ENCODE measurements around the gene KIRREL3.

KIRREL3 gene

DNA sequence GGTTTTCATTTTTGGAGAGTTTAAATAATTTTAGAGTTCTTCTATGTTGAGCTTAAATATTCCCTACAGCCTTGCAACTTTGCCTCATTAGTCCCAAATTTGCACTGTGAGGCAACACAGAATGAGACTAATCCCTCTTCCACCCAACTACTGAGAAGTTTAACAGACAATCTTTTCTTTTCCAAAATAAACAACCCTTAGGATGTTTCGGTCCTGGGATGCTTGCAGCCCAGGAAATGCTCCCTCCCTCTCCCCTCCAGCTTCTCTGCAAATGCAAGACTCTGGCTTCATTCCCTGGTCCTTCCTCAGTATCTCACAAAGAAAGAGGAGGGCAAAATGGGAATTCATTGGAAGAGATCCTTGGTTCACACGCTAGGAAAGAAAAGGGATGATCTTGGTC lies 422.5 kb downstream of the KIRREL3 start:
- no peak overlapping the region for H3K4me2 ChIP-seq (ENCODE audit: low read length)
- H3K9ac ChIP-seq (ENCODE audit: low read length) = no peak overlapping the region
- H3K9me3 ChIP-seq (ENCODE audit: insufficient read depth, low read length) = no peaks in the 10 kb centered on the region
- no peak overlapping the region for H3K4me3 ChIP-seq (ENCODE audit: low read length)
- H2AFZ ChIP-seq (ENCODE audit: low read depth, low read length) = no peak overlapping the region
- TF ChIP-seq EZH2phosphoT487 (IDR thresholded peaks at IDR 0.05; ENCODE audit: low read depth) = no peak
- TF ChIP-seq, protein P1, sequence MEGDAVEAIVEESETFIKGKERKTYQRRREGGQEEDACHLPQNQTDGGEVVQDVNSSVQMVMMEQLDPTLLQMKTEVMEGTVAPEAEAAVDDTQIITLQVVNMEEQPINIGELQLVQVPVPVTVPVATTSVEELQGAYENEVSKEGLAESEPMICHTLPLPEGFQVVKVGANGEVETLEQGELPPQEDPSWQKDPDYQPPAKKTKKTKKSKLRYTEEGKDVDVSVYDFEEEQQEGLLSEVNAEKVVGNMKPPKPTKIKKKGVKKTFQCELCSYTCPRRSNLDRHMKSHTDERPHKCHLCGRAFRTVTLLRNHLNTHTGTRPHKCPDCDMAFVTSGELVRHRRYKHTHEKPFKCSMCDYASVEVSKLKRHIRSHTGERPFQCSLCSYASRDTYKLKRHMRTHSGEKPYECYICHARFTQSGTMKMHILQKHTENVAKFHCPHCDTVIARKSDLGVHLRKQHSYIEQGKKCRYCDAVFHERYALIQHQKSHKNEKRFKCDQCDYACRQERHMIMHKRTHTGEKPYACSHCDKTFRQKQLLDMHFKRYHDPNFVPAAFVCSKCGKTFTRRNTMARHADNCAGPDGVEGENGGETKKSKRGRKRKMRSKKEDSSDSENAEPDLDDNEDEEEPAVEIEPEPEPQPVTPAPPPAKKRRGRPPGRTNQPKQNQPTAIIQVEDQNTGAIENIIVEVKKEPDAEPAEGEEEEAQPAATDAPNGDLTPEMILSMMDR (IDR thresholded peaks at IDR 0.05; ENCODE audit: low read depth, low read length) = no peak
- no peak overlapping the region for H3K27ac ChIP-seq (ENCODE audit: low read length)
- H4K20me1 ChIP-seq (ENCODE audit: insufficient read depth, low read length) = no peaks in the 10 kb centered on the region
- no peaks in the 10 kb centered on the region for H3K4me1 ChIP-seq (ENCODE audit: low read length)
- no peaks in the 10 kb centered on the region for H3K36me3 ChIP-seq (replicated peaks; ENCODE audit: low read depth, low read length)
- H3K27me3 ChIP-seq (ENCODE audit: low read depth, low read length) = peaks cover 13% of the 10 kb centered on the region; the same call in 1 of the 2 replicates
- H3K79me2 ChIP-seq (ENCODE audit: low read length) = no peaks in the 10 kb centered on the region

DNA sequence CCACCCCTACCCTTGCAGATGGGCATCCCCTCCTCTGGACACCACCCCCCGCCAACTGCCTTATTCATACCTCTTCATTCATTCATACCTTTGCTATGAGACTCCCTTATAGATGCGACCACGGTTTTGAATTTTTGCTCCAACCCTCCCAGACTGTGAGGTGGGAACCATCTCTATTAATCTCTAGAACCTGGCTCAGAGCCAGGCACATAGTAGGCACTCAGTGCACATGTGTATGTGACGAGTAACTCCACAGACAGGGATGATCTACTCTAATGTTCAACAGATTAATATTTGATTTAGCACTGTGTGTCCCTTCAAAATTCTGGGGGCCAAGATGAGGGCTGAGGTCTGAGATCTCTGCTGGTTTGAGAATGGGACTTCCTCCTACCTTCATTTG lies 424.7 kb downstream of the KIRREL3 start:
- H3K27me3 ChIP-seq (ENCODE audit: low read depth, low read length) = peaks cover 24% of the 10 kb centered on the region; the same call in 1 of the 2 replicates
- no peaks in the 10 kb centered on the region for H4K20me1 ChIP-seq (ENCODE audit: insufficient read depth, low read length)
- no peaks in the 10 kb centered on the region for H3K9me3 ChIP-seq (ENCODE audit: insufficient read depth, low read length)
- TF ChIP-seq EZH2phosphoT487 (IDR thresholded peaks at IDR 0.05; ENCODE audit: low read depth) = no peak
- TF ChIP-seq, protein P1 (IDR thresholded peaks at IDR 0.05; ENCODE audit: low read depth, low read length) = no peak
- no peak overlapping the region for H3K27ac ChIP-seq (ENCODE audit: low read length)
- H3K36me3 ChIP-seq (replicated peaks; ENCODE audit: low read depth, low read length) = no peaks in the 10 kb centered on the region
- H3K79me2 ChIP-seq (ENCODE audit: low read length) = no peaks in the 10 kb centered on the region
- H3K4me1 ChIP-seq (ENCODE audit: low read length) = no peaks in the 10 kb centered on the region
- no peak overlapping the region for H3K4me3 ChIP-seq (ENCODE audit: low read length)
- H2AFZ ChIP-seq (ENCODE audit: low read depth, low read length) = no peak overlapping the region
- H3K9ac ChIP-seq (ENCODE audit: low read length) = no peak overlapping the region
- H3K4me2 ChIP-seq (ENCODE audit: low read length) = no peak overlapping the region

DNA sequence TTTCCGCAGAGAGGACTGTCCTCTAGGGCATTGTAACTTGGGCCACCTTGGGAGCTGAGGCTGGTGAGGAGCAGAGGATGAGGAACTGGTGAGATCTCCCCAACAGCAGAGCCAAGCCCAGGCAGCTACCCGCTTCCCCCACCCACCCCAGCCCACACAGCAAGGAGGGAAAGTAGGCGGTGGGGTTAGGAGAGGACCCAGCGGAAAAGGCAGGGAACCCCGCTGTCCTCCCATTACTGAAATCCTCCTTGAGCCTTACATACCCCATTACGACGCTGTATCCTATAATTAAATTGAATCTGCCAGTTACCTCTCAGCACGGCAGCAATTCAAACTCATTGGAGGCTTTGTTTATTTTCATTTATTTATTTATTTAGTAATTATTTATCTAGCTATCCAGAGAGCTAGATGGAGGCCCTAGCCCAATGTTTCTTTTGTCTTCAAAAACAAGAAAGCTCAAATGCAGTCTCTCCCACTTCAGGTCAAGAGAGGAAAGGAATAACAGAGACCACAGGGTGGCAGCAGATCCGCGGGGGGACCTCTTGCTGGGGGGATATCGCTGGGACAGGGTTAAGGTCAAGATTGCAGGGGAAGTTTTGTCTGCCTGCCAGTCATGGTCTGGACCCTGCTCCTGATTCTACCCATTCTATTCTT lies 427.1 kb downstream of the KIRREL3 start:
- no peak for TF ChIP-seq EZH2phosphoT487 (IDR thresholded peaks at IDR 0.05; ENCODE audit: low read depth)
- TF ChIP-seq, protein P1 (IDR thresholded peaks at IDR 0.05; ENCODE audit: low read depth, low read length) = peak; percentile 35
- peaks cover 38% of the 10 kb centered on the region for H3K27me3 ChIP-seq (ENCODE audit: low read depth, low read length)

DNA sequence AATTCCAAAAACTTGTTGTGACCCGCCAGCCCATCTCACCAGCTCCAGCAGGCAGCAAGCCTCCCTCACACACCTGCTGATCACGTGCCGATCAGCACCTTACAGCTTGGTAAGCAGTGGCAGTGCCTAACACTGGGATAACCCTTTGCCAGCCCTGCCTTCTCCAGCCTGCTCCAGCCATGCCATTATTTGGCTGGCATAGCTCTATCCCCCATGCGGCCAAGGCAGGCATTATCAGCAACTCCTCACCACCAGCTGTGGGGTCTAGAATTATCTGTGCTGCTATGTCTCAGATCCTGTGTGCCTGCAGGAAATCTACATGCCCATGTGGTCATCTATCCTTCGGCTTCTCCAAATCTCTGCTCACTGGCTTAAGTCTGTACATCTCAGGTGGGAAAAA lies 430.1 kb downstream of the KIRREL3 start:
- Histone ChIP-seq H3K4me3 (ENCODE audit: low read length) (no peak overlapping the region), H3K79me2 (ENCODE audit: low read length) (no peaks in the 10 kb centered on the region), H2AFZ (ENCODE audit: low read depth, low read length) (no peak overlapping the region), H3K4me1 (ENCODE audit: low read length) (no peaks in the 10 kb centered on the region), H3K27ac (ENCODE audit: low read length) (no peak overlapping the region), H3K9me3 (ENCODE audit: insufficient read depth, low read length) (no peaks in the 10 kb centered on the region), H4K20me1 (ENCODE audit: insufficient read depth, low read length) (no peaks in the 10 kb centered on the region), H3K36me3 (replicated peaks; ENCODE audit: low read depth, low read length) (no peaks in the 10 kb centered on the region), H3K9ac (ENCODE audit: low read length) (no peak overlapping the region), H3K27me3 (ENCODE audit: low read depth, low read length) (peaks cover 52% of the 10 kb centered on the region), H3K4me2 (ENCODE audit: low read length) (no peak overlapping the region)
- TF ChIP-seq, protein P1 (IDR thresholded peaks at IDR 0.05; ENCODE audit: low read depth, low read length) = no peak
- TF ChIP-seq EZH2phosphoT487 (IDR thresholded peaks at IDR 0.05; ENCODE audit: low read depth) = no peak

More for the DNA sequence above, 427.1 kb downstream of the KIRREL3 start:
- H3K27ac ChIP-seq (ENCODE audit: low read length) = no peak overlapping the region
- no peaks in the 10 kb centered on the region for H3K79me2 ChIP-seq (ENCODE audit: low read length)
- no peak overlapping the region for H2AFZ ChIP-seq (ENCODE audit: low read depth, low read length)
- H3K4me1 ChIP-seq (ENCODE audit: low read length) = no peaks in the 10 kb centered on the region
- no peak overlapping the region for H3K4me3 ChIP-seq (ENCODE audit: low read length)
- no peaks in the 10 kb centered on the region for H3K36me3 ChIP-seq (replicated peaks; ENCODE audit: low read depth, low read length)
- H4K20me1 ChIP-seq (ENCODE audit: insufficient read depth, low read length) = no peaks in the 10 kb centered on the region
- no peak overlapping the region for H3K4me2 ChIP-seq (ENCODE audit: low read length)
- H3K9ac ChIP-seq (ENCODE audit: low read length) = no peak overlapping the region
- H3K9me3 ChIP-seq (ENCODE audit: insufficient read depth, low read length) = no peaks in the 10 kb centered on the region
